NCI-H510A treated with DMSO at 0.1 percent for 48 hours (cell line): Measurements from ENCODE around the gene TAF11L12.
"Not testable (repeated sequence)": the region's sequence is repeated elsewhere in the genome, so short reads cannot be mapped to it uniquely, and the experiment has no call there.

Experiments used
- DNase-seq: peaks from one replicate; lab custom pipeline; 2025; lab: John Stamatoyannopoulos, UW

TAF11L12 gene

DNA sequence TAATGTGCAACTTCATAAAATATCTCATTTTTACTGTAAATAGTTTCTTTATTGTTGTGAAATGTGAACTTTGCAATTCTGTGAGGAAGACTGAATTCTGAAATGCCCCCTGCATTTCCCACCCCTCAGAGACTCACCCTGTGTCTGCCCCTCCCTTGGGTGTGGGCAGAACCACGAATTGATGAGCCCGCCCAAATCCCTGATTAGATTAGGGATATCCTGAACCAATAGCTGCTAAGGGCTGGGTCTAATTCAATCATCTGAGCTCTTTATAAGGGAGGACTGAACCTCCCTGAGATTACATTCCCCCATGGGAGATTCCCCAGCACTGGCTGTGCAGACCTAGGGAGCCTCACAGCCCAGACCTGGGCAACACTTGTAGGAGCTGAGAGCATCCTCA, at the start of gene TAF11L12:
Gene TAF11L12 (plus strand): TSS at position 301 of the 400 bp plus-strand sequence.
- DNase-seq: not testable (repeated sequence)

DNA sequence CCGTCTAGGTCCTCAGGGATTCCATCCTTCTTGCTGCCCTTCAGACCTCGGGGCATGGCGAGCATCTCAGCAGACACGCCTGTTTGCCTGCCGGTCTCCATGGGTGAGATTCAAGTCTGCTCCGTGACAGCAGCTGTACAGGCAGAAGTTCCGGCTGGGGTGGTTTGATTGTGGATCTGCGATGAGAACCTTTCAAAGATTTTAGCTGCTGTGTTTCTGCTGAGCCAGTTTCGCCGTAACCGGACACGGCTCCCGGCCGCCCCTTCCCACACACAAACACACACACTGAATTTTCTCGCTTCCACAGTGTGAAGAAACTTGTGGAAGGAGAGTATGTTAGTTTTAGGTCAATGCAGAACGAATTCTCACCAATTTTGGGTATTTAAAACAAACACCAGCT, 24.5 kb upstream of the TAF11L12 start, which contains the start of gene TAF11L7:
Gene TAF11L7 (minus strand): TSS at position 101 of the 400 bp plus-strand sequence.
- not testable (repeated sequence) for DNase-seq

DNA sequence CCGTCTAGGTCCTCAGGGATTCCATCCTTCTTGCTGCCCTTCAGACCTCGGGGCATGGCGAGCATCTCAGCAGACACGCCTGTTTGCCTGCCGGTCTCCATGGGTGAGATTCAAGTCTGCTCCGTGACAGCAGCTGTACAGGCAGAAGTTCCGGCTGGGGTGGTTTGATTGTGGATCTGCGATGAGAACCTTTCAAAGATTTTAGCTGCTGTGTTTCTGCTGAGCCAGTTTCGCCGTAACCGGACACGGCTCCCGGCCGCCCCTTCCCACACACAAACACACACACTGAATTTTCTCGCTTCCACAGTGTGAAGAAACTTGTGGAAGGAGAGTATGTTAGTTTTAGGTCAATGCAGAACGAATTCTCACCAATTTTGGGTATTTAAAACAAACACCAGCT, 19.3 kb upstream of the TAF11L12 start, which contains the start of gene TAF11L8:
Gene TAF11L8 (minus strand): TSS at position 101 of the 400 bp plus-strand sequence.
- DNase-seq: not testable (repeated sequence)

DNA sequence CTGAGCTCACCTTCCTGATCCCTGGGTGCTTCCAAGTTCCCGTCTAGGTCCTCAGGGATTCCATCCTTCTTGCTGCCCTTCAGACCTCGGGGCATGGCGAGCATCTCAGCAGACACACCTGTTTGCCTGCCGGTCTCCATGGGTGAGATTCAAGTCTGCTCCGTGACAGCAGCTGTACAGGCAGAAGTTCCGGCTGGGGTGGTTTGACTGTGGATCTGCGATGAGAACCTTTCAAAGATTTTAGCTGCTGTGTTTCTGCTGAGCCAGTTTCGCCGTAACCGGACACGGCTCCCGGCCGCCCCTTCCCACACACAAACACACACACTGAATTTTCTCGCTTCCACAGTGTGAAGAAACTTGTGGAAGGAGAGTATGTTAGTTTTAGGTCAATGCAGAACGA, 15.9 kb upstream of the TAF11L12 start, which contains the start of gene TAF11L9:
Gene TAF11L9 (minus strand): TSS at position 140 of the 400 bp plus-strand sequence.
- not testable (repeated sequence) for DNase-seq

DNA sequence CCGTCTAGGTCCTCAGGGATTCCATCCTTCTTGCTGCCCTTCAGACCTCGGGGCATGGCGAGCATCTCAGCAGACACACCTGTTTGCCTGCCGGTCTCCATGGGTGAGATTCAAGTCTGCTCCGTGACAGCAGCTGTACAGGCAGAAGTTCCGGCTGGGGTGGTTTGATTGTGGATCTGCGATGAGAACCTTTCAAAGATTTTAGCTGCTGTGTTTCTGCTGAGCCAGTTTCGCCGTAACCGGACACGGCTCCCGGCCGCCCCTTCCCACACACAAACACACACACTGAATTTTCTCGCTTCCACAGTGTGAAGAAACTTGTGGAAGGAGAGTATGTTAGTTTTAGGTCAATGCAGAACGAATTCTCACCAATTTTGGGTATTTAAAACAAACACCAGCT, 12.5 kb upstream of the TAF11L12 start, which contains the start of gene TAF11L10:
Gene TAF11L10 (minus strand): TSS at position 101 of the 400 bp plus-strand sequence.
- not testable (repeated sequence) for DNase-seq

DNA sequence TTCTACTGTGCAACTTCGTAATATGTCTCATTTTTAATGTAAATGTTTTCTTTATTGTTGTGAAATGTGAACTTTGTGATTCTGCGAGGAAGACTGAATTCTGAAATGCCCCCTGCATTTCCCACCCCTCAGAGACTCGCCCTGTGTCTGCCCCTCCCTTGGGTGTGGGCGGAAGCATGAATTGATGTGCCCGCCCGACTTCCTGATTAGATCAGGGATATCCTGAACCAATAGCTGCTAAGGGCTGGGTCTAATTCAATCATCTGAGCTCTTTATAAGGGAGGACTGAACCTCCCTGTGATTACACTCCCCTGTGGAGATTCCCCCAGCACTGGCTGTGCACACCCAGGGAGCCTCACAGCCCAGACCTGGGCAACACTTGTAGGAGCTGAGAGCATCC, 6.3 kb upstream of the TAF11L12 start, which contains the start of gene TAF11L11:
Gene TAF11L11 (plus strand): TSS at position 304 of the 400 bp plus-strand sequence.
- DNase-seq: not testable (repeated sequence)

DNA sequence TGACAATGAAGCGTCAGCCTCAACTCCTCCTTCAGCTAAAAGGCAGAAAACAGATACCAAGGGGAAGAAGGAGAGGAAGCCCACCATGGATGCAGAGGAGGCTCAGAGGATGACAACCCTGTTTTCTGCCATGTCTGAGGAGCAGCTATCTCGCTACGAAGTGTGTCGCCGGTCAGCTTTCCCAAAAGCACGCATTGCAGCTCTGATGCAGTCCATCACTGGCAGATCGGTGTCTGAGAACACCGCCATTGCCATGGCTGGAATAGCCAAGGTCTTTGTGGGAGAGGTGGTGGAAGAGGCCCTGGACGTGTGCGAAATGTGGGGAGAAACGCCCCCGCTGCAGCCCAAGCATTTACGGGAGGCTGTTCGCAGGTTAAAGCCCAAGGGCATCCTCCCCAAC, 5.2 kb upstream of the TAF11L12 start:
- no peak for DNase-seq

DNA sequence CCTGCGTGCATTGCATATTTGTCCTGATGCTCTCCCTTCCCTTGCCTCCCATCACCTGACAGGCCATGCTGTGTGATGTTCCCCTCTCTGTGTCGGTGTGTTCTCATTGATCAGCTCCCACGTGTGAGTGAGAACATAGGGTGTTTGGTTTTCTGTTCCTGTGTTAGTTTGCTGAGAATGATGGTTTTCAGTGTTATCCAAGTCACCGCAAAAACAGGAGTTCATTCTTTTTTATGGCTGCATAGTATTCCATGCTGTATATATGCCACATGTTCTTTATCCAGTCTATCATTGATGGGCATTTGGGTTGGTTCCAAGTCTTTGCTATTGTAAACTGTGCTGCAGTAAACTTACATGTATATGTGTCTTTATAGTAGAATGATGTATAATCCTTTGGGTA, 2.7 kb upstream of the TAF11L12 start:
- DNase-seq: not testable (repeated sequence)

DNA sequence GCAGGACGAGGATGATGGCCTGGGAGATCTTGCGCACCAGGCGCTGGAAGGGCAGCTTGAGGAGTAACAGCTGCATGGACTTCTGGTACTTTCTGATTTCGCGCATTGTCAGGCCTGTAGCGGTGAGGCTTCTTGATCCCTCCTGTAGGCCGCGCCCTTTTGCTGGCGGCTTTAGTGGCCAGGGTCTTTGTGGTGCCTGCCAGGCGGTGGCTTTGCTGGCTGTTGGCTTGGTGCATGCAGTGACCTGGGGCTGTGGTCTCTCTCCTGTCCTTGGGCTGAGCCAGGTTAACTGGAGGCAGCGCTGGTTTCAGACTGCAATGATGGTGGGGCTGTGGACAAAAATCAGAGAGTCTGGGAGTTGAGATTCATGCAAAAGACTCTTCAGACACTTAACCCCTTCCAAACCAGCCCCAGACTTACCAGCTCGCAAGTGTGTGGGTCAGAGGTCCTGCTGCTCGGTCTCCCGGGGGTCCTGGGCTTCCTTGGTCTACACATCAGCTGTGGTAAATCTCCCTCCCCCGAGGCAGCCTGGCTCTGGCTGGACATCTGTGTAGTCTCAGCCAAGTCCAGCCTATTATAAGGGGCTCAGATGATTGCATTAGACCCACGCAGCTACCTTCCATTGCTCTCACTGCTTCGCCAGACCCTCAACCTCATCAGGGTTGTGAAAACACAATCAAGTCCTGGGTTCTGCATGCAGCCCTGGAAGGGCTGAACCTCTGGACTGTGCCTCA, 4.8 kb downstream of the TAF11L12 start:
- no peak for DNase-seq

DNA sequence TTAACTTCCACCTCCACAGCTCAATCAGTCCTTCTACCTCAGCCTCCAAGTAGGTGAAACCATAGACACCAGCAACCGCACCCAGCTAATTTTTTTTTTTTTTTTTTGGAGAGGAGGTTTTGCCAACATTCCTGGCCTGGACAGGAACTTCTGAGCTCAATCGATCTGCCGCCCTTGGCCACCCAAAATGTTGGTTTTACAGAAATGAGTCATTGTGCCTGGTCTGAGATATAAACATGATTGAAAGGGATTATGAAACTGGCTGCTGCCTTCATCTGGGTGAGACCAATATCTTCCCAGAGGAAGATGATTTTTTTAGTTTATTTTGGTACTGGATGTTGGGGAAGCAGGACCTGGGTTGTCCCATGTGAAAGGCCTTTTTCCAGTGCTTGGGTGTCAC, 9.2 kb downstream of the TAF11L12 start:
- DNase-seq: no peak

DNA sequence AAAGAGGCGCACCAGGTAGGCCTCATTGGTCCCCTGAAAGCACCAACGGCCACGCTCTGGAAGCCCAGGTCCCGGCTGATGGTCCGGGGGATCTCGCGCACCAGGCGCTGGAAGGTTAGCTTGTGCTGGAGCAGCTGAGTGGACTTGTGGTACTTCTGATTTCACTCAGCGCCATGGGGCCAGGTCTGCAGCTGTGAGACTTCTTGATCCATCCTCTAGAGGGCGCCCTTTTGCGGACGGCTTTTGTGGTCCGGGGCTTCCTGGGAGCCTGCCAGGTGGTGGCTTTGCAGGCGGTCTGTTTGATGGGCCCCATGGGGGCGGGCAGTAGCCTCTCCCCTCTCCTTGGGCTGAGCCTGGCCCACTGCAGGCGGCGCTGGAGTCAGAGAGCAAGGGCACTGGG, 10.4 kb downstream of the TAF11L12 start:
- DNase-seq: no peak

DNA sequence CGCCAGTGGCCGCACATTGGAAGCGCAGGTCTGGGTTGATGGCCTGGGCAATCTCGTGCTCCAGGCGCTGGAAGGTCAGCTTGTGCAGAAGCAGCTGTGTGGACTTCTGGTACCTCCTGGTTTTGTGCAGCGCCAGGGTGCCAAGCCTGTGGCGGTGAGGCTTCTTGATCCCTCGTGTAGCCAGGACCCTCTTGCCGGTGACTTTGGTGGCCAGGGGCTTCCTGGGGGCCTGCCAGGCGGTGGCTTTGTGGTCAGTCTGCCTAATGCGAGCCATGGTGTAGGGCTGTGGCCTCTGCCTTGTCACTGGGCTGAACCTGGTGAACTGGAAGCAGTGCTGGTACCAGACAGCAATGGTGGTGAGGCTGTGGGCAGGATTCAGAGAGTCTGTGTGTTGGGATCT, 15.5 kb downstream of the TAF11L12 start:
- no peak for DNase-seq

DNA sequence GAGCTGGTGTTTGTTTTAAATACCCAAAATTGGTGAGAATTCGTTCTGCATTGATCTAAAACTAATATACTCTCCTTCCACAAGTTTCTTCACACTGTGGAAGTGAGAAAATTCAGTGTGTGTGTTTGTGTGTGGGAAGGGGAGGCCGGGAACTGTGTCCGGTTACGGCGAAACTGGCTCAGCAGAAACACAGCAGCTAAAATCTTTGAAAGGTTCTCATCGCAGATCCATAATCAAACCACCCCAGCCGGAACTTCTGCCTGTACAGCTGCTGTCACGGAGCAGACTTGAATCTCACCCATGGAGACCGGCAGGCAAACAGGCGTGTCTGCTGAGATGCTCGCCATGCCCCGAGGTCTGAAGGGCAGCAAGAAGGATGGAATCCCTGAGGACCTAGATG, 21.6 kb downstream of the TAF11L12 start, which contains the start of gene TAF11L13:
Gene TAF11L13 (plus strand): TSS at position 301 of the 400 bp plus-strand sequence.
- not testable (repeated sequence) for DNase-seq

DNA sequence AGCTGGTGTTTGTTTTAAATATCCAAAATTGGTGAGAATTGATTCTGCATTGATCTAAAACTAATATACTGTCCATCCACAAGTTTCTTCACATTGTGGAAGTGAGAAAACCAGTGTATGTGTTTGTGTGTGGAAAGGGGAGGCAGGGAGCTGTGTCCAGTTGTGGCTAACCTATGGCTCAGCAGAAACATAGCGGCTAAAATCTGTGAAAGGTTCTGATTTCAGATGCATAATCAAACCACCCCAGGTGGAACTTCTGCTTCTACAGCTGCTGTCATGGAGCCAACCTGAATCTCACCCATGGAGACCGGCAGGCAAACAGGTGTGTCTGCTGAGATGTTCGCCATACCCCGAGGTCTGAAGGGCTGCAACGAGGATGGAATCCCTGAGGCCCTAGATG, 24.0 kb downstream of the TAF11L12 start, which contains the start of gene TAF11L14:
Gene TAF11L14 (plus strand): TSS at position 301 of the 400 bp plus-strand sequence.
- DNase-seq: no peak

DNA sequence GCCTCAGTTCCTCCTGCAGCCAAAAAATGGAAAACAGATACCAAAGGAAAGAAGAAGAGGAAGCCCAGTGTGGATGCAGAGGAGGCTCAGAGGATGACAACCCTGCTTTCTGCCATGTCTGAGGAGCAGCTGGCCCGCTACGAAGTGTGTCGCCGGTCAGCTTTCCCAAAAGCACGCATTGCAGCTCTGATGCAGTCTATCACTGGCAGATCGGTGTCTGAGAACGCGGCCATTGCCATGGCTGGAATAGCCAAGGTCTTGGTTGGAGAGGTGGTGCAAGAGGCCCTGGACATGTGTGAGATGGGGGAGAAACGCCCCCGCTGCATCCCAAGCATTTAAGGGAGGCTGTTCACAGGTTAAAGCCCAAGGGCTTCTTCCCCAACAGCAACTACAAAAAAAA, 39.0 kb downstream of the TAF11L12 start:
- not testable (repeated sequence) for DNase-seq

DNA sequence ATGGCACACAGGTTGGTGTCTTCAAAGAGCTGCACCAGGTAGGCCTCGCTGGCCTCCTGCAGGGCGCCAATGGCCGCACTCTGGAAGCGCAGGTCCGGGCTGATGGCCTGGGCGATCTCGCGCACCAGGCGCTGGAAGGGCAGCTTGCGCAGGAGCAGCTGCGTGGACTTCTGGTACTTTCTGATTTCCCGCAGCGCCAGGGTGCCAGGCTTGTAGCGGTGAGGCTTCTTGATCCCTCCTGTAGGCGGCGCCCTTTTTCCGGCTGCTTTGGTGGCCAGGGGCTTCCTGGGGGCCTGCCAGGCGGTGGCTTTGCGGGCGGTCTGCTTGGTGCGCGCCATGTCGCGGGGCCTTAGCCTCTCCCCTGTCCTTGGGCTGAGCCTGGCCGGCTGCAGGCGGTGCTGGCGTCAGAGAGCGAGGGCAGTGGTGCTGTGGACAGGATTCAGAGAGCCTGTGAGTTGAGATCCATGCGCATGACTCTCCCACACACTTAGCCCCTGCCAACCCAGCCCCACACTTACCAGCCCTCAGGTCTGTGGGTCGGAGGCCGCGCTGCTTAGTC, 45.1 kb downstream of the TAF11L12 start:
- DNase-seq: not testable (repeated sequence)

DNA sequence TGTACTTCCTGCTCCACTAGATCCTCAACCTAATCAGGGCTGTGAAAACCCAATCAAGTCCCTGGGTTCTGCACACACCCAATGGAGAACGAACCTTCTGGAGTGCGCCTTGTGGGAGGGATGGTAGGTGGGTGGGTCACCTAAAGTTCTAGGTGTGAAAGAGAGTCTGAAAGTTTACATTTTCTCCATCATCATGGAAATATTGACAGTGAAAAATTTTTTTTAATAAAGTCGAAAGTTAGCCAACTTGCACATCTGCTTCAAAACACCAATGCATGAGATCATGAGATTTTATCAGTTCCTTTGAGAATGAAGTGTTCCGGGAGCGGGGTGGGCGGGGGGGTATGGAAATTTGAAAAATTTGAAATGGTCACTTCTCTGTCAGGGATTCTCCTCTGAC, 45.7 kb downstream of the TAF11L12 start:
- no peak for DNase-seq
